Upper lobe of right lung (tissue), 1 donor: ENCODE data around the gene ABHD6. TPM values are rescaled to one million over a fixed set of nuclear protein-coding genes. Genes with fewer than 3 reads are reported as not detected.

Source experiments
- ATAC-seq: fragments of 200-7000 bp; cut with Tn5 transposase; one replicate; pipeline ENCODE4 v1.9.1; 2020; ENCODE audit warnings: mild to moderate bottlenecking, moderate library complexity
- DNase-seq: peaks from one replicate; pipeline ENCODE4 v3.0.0-alpha.2; 2020
- H3K27ac ChIP-seq: fragments of 200-600 bp; one replicate; pipeline ENCODE4 v1.8.0; 2022
- H3K27me3 ChIP-seq: fragments of 200-600 bp; one replicate; pipeline ENCODE4 v1.8.0; 2022; ENCODE audit warnings: mild to moderate bottlenecking
- H3K36me3 ChIP-seq: fragments of 200-600 bp; one replicate; pipeline ENCODE4 v1.8.0; 2022
- H3K4me1 ChIP-seq: fragments of 200-600 bp; one replicate; pipeline ENCODE4 v1.8.0; 2022
- H3K4me3 ChIP-seq: fragments of 200-600 bp; one replicate; pipeline ENCODE4 v1.8.0; 2022; ENCODE audit warnings: mild to moderate bottlenecking
- H3K9me3 ChIP-seq: fragments of 200-600 bp; one replicate; pipeline ENCODE4 v1.8.0; 2022
- intact Hi-C: fragments of 100-400 bp; cut with DNase I; formaldehyde crosslinking; loops from one replicate; pipeline ENCODE4 v1.11.0; 2022
- total RNA-seq: library from RNA; stranded (reverse); fragmentation: NEBNext Ultra II Directional; extraction: Animal tissue kit (Norgen Biotek cat#: 25700); gene quantifications from one replicate; pipeline ENCODE4 v1.2.1, GENCODE V29; 2021
- TF ChIP-seq, protein P1 (sequence below): fragments of 200-600 bp; IDR thresholded peaks from one replicate; pipeline ENCODE4 v1.8.0; 2022; ENCODE audit warnings: antibody characterized with exemption
- donor health status: DM: no; HTN: yes; CAD: no; lungs with severe emphysema.

The ABHD6 gene
- total RNA-seq, 1 donor from 2014 or later, result 19.1 TPM

- peaks cover 7% of the 10 kb centered on the region for H3K4me1 ChIP-seq
- H3K36me3 ChIP-seq, result no peaks in the 10 kb centered on the region
- H3K27me3 ChIP-seq, result no peaks in the 10 kb centered on the region
- no peaks in the 10 kb centered on the region for H3K9me3 ChIP-seq
- intact Hi-C loops, result no loop called here
- no peak overlapping the region for H3K27ac ChIP-seq
- no peak for ATAC-seq
- TF ChIP-seq, protein P1, sequence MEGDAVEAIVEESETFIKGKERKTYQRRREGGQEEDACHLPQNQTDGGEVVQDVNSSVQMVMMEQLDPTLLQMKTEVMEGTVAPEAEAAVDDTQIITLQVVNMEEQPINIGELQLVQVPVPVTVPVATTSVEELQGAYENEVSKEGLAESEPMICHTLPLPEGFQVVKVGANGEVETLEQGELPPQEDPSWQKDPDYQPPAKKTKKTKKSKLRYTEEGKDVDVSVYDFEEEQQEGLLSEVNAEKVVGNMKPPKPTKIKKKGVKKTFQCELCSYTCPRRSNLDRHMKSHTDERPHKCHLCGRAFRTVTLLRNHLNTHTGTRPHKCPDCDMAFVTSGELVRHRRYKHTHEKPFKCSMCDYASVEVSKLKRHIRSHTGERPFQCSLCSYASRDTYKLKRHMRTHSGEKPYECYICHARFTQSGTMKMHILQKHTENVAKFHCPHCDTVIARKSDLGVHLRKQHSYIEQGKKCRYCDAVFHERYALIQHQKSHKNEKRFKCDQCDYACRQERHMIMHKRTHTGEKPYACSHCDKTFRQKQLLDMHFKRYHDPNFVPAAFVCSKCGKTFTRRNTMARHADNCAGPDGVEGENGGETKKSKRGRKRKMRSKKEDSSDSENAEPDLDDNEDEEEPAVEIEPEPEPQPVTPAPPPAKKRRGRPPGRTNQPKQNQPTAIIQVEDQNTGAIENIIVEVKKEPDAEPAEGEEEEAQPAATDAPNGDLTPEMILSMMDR, result no peak
- no peak for DNase-seq
- H3K4me3 ChIP-seq, result no peak overlapping the region
Measured at GRCh38 chr3:58203541-58203940, 34.1 kb upstream of the ABHD6 start.

GRCh38 chr3:58204720-58205119, 32.9 kb upstream of the ABHD6 start:
- H3K27me3 ChIP-seq, result no peaks in the 10 kb centered on the region
- peaks cover 4% of the 10 kb centered on the region for H3K4me1 ChIP-seq
- ATAC-seq (no peak), DNase-seq (no peak)
- H3K9me3 ChIP-seq, result no peaks in the 10 kb centered on the region
- H3K36me3 ChIP-seq, result no peaks in the 10 kb centered on the region
- no peak overlapping the region for H3K27ac ChIP-seq
- intact Hi-C loops, result no loop called here
- no peak overlapping the region for H3K4me3 ChIP-seq
- TF ChIP-seq, protein P1, result no peak

DNA sequence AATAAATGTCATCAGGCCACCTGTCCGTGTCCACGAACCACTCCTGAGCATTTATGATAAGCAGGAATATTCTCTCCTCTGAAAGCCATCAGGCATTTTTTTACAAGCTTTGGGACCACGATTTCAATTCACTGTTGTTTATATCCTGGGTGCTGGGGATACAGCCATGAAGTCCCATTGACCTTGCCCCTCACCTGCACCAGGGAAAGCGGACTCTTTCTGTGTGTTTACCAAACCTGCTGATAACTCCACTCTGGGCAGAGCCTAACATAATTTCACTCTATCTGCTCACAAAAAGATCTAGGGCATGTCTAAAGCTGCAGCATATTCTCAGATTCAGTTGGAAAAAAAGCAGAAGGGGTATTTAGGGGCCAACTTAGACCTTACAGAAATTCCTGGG, 31.6 kb upstream of the ABHD6 start:
- H3K4me3 ChIP-seq, result no peak overlapping the region
- TF ChIP-seq, protein P1, result no peak
- H3K9me3 ChIP-seq, result no peaks in the 10 kb centered on the region
- no peak overlapping the region for H3K27ac ChIP-seq
- H3K4me1 ChIP-seq, result peaks cover 1% of the 10 kb centered on the region
- intact Hi-C loops, result no loop called here
- ATAC-seq, result no peak
- no peaks in the 10 kb centered on the region for H3K36me3 ChIP-seq
- DNase-seq, result no peak
- no peaks in the 10 kb centered on the region for H3K27me3 ChIP-seq

- Histone ChIP-seq H3K4me3 (no peak overlapping the region), H3K9me3 (no peaks in the 10 kb centered on the region), H3K27me3 (no peaks in the 10 kb centered on the region), H3K4me1 (no peaks in the 10 kb centered on the region), H3K27ac (no peak overlapping the region), H3K36me3 (no peaks in the 10 kb centered on the region)
- ATAC-seq, result peak; percentile 15
- TF ChIP-seq, protein P1, result no peak
- no peak for DNase-seq
- intact Hi-C loops, result no loop called here
Measured at GRCh38 chr3:58206406-58207011, 31.1 kb upstream of the ABHD6 start.

- Histone ChIP-seq H3K4me1 (no peaks in the 10 kb centered on the region), H3K9me3 (no peaks in the 10 kb centered on the region), H3K27me3 (no peaks in the 10 kb centered on the region), H3K36me3 (no peaks in the 10 kb centered on the region), H3K27ac (no peak overlapping the region), H3K4me3 (peak overlapping the region; percentile 36)
- intact Hi-C loops, result no loop called here
- ATAC-seq (no peak), DNase-seq (no peak)
- TF ChIP-seq, protein P1, result no peak
Measured at GRCh38 chr3:58207954-58208353, 29.6 kb upstream of the ABHD6 start.

DNA sequence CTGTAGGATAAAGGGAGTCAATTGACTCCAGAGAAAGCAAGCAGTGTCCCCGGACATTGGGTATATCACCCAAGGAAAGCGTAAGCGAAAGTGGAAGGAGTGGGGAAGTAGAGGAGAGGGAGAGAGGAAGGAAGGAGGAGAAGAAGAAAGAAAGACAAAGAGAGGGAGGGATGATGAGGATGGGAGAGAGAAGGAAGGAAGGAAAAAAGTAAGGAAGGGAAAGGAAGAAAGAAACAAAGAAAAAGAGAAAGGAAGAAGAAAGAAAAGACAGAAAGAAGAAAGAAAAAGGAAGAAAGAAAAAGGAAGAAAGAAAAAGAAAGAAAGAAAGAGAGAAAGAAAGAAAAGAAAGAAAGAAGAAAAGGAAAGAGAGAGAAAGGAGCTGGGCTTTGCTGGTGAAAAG, 27.7 kb upstream of the ABHD6 start:
- peaks cover 7% of the 10 kb centered on the region for H3K4me1 ChIP-seq
- no peaks in the 10 kb centered on the region for H3K9me3 ChIP-seq
- H3K4me3 ChIP-seq, result peak overlapping the region; percentile 36
- H3K36me3 ChIP-seq, result no peaks in the 10 kb centered on the region
- no peak for ATAC-seq
- no peaks in the 10 kb centered on the region for H3K27me3 ChIP-seq
- intact Hi-C loops, result no loop called here
- TF ChIP-seq, protein P1, result no peak
- no peak for DNase-seq
- peak overlapping the region; percentile 24 for H3K27ac ChIP-seq
